Suprapubic skin (tissue), 4 donors: ENCODE measurements around the gene IL3RA. TPM values are rescaled to one million over a fixed set of nuclear protein-coding genes. Genes with fewer than 3 reads are reported as not detected.
"Not testable (repeated sequence)": the region's sequence is repeated elsewhere in the genome, so short reads cannot be mapped to it uniquely, and the experiment has no call there.

Experiments
- DNase-seq, 2 donors: peaks; one replicate each; pipeline ENCODE4 v3.0.0-alpha.2; 2019; ENCODE audit warnings: low spot score in 2 of 2
- H3K27ac ChIP-seq: fragments of 200-600 bp; sonication (generic); one replicate; pipeline ENCODE4 v1.5.1; 2019
- H3K27me3 ChIP-seq: fragments of 200-600 bp; sonication (generic); one replicate; pipeline ENCODE4 v1.5.1; 2019
- H3K36me3 ChIP-seq: fragments of 200-600 bp; sonication (generic); one replicate; pipeline ENCODE4 v1.5.1; 2019
- H3K4me1 ChIP-seq: fragments of 200-600 bp; sonication (generic); one replicate; pipeline ENCODE4 v1.5.1; 2019
- H3K4me3 ChIP-seq: fragments of 200-600 bp; sonication (generic); one replicate; pipeline ENCODE4 v1.5.1; 2019; ENCODE audit warnings: mild to moderate bottlenecking
- H3K9me3 ChIP-seq: fragments of 200-600 bp; sonication (generic); one replicate; pipeline ENCODE4 v1.5.1; 2019
- EP300 ChIP-seq: sonication (generic); formaldehyde crosslinking; IDR thresholded peaks from one replicate; pipeline ENCODE4 v1.6.1; 2017; ENCODE audit warnings: antibody characterized with exemption
- POLR2A ChIP-seq, 2 donors: fragments of 450-650 bp; IDR thresholded peaks; one replicate each; pipeline ENCODE4 v1.6.1; 2017; ENCODE audit warnings: antibody characterized with exemption in 2 of 2, mild to moderate bottlenecking in 2 of 2, moderate library complexity in 2 of 2
- POLR2AphosphoS5 ChIP-seq, 3 donors: sonication (generic); formaldehyde crosslinking; IDR thresholded peaks; one replicate each; pipeline ENCODE4 v1.6.1; 2017; ENCODE audit warnings: antibody characterized with exemption in 3 of 3
- WGBS: methylation state at CpG from one replicate; pipeline ENCODE4 v1.1.5; 2018; 5-methylcytosine and 5-hydroxymethylcytosine counted together
- total RNA-seq, 4 donors: library from RNA; depleted of rRNA; stranded (reverse); fragments of >200 nt; gene quantifications; one replicate each; pipeline ENCODE4 v1.1.0, GENCODE V29; 2016
- TF ChIP-seq, protein P1 (sequence below), 2 donors: fragments of 200-600 bp in 1 of 2; fragments of 450-650 bp in 1 of 2; sonication (generic) in 1 of 2; IDR thresholded peaks; one replicate each; pipeline ENCODE4 v1.5.1; 2016 to 2019; ENCODE audit warnings: antibody characterized with exemption in 2 of 2, mild to moderate bottlenecking in 1 of 2, moderate library complexity in 1 of 2

IL3RA gene
- total RNA-seq, 4 donors from 2014 or later: 2.2 to 9.0 (median 3.4) TPM

DNA sequence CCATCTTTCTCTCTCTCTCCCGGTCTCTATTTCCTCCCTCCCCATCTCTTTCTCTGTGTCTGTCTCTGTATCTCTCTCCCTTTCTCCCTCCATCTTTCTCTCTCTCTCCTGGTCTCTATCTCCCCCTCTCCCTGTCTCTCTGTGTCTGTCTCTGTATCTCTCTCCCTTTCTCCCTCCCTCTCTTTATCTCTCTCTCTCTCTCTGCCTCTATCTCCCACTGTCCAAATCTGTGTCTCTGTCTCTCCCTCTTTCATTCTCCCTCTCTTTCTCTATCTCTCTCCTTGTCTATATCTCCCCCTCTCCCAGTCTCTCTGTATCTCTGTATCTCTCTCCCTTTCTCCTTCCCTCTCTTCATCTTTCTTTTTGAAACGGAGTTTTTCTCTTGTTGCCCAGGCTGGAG, 23.6 kb downstream of the IL3RA start:
- peaks cover 43% of the 10 kb centered on the region for H3K36me3 ChIP-seq

DNA sequence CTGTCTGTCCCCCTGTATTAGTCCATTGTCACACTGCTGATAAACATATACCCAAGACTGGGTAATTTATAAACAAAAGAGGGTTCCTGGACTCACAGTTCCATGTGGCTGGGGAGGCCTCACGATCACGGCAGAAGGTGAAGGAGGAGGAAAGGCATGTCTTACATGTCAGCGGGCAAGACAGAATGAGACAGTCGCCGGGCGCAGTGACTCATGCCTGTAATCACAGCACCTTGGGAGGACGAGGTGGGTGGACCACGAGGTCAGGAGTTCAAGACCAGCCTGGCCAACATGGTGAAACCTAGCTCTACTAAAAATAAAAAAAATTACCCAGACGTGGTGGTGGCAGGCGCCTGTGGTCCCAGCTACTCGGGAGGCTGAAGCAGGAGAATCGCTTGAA, 24.7 kb downstream of the IL3RA start:
- H3K4me1 ChIP-seq: no peaks in the 10 kb centered on the region
- H3K27me3 ChIP-seq: no peaks in the 10 kb centered on the region
- WGBS: 76% methylated on average over 12 of the region's 12 CpGs
- H3K4me3 ChIP-seq: no peak overlapping the region
- H3K9me3 ChIP-seq: no peaks in the 10 kb centered on the region
- H3K36me3 ChIP-seq: peaks cover 43% of the 10 kb centered on the region
- no peak overlapping the region for H3K27ac ChIP-seq
- TF ChIP-seq POLR2A (IDR thresholded peaks at IDR 0.05): no peak
- no peak for DNase-seq

More for the DNA sequence above, 23.6 kb downstream of the IL3RA start:
- TF ChIP-seq POLR2AphosphoS5 (IDR thresholded peaks at IDR 0.05) (no peak), POLR2A (IDR thresholded peaks at IDR 0.05) (no peak), EP300 (no peak)
- TF ChIP-seq, protein P1, sequence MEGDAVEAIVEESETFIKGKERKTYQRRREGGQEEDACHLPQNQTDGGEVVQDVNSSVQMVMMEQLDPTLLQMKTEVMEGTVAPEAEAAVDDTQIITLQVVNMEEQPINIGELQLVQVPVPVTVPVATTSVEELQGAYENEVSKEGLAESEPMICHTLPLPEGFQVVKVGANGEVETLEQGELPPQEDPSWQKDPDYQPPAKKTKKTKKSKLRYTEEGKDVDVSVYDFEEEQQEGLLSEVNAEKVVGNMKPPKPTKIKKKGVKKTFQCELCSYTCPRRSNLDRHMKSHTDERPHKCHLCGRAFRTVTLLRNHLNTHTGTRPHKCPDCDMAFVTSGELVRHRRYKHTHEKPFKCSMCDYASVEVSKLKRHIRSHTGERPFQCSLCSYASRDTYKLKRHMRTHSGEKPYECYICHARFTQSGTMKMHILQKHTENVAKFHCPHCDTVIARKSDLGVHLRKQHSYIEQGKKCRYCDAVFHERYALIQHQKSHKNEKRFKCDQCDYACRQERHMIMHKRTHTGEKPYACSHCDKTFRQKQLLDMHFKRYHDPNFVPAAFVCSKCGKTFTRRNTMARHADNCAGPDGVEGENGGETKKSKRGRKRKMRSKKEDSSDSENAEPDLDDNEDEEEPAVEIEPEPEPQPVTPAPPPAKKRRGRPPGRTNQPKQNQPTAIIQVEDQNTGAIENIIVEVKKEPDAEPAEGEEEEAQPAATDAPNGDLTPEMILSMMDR (IDR thresholded peaks at IDR 0.05): no peak
- 87% methylated on average over 2 of the region's 2 CpGs for WGBS
- Histone ChIP-seq H3K27ac (no peak overlapping the region), H3K9me3 (no peaks in the 10 kb centered on the region), H3K27me3 (no peaks in the 10 kb centered on the region), H3K4me3 (no peak overlapping the region), H3K4me1 (no peaks in the 10 kb centered on the region)
- no peak for DNase-seq

DNA sequence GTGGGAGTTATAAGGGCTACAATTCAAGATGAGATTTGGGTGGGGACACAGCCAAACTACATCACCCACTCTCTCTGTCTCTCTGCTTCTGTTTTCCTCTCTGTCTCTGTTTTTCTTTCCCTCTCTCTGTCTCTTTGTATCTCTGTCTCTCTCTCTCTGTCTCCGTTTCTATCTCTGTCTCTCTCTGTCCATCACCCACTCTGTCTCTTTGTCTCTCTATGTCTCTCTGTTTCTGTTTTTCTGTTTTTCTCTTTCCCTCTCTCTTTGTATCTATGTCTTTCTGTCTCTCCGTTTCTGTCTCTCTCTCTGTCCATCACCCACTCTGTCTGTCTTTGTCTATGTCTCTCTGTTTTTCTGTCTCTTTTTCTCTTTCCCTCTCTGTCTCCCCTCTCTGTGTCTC, 25.3 kb downstream of the IL3RA start:
- H3K27me3 ChIP-seq: no peaks in the 10 kb centered on the region
- no peaks in the 10 kb centered on the region for H3K4me1 ChIP-seq
- DNase-seq: no peak
- TF ChIP-seq POLR2AphosphoS5 (IDR thresholded peaks at IDR 0.05): no peak
- no peak for TF ChIP-seq POLR2A (IDR thresholded peaks at IDR 0.05)
- TF ChIP-seq, protein P1 (IDR thresholded peaks at IDR 0.05): no peak
- TF ChIP-seq EP300: no peak
- no peak overlapping the region for H3K27ac ChIP-seq
- H3K4me3 ChIP-seq: no peak overlapping the region
- H3K9me3 ChIP-seq: no peaks in the 10 kb centered on the region
- 92% methylated on average over 2 of the region's 2 CpGs for WGBS
- peaks cover 43% of the 10 kb centered on the region for H3K36me3 ChIP-seq

DNA sequence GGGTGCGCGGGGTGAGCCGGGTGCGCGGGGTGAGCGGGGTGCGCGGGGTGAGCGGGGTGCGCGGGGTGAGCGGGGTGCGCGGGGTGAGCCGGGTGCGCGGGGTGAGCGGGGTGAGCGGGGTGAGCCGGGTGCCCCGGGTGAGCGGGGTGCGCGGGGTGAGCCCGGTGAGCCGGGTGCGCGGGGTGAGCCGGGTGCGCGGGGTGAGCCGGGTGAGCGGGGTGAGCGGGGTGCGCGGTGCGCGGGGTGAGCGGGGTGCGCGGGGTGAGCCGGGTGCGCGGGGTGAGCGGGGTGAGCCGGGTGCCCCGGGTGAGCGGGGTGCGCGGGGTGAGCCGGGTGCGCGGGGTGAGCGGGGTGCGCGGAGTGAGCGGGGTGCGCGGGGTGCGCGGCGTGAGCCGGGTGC, 29.8 kb downstream of the IL3RA start:
- not testable (repeated sequence) for H3K27me3 ChIP-seq, H3K9me3 ChIP-seq, H3K4me3 ChIP-seq, DNase-seq, H3K4me1 ChIP-seq, H3K27ac ChIP-seq
- H3K36me3 ChIP-seq: peaks cover 25% of the 10 kb centered on the region
- no CpG with 5 or more reads among the region's 63 CpGs for WGBS

DNA sequence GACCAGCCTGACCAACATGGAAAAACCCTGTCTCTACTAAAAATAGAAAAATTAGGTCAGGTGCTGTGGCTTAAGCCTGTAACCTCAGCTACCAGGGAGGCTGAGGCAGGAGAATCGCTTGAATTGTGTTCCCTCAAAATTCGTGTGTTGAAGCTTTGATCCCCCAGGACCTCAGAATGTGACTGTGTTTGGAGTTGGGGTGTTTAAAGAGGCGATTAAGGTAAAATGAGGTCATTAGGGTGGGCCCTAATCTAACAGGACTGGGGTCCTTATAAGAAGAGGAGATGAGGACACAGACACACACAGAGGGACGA, 31.8 kb downstream of the IL3RA start:
- WGBS: 75% methylated on average over 4 of the region's 4 CpGs
- no peak overlapping the region for H3K27ac ChIP-seq

DNA sequence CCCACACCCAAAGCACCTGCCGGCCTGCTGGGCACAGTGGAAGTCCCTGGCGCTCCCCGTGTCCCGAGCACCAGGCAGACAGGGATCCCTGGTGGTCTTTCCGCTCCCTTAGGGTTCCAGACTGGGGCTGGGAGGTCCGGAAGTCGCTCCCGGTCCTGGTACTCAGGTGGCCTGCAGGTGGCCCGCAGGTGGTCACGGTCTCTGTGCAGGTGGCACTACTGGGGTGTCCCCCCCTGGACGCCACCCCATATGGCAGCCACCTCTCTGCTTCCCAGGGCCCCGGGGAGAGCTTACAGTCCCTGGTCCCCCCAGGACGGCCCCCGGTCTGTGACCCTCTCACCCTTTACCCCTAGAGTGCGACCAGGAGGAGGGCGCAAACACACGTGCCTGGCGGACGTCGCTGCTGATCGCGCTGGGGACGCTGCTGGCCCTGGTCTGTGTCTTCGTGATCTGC, 41.7 kb downstream of the IL3RA start:
- TF ChIP-seq, protein P1 (IDR thresholded peaks at IDR 0.05): no peak
- Histone ChIP-seq H3K4me3 (no peak overlapping the region), H3K4me1 (no peaks in the 10 kb centered on the region), H3K27ac (no peak overlapping the region), H3K9me3 (no peaks in the 10 kb centered on the region), H3K27me3 (no peaks in the 10 kb centered on the region), H3K36me3 (peaks cover 8% of the 10 kb centered on the region)
- DNase-seq: no peak
- WGBS: 90% methylated on average over 23 of the region's 24 CpGs

More for the DNA sequence above, 31.8 kb downstream of the IL3RA start:
- no peak for DNase-seq
- Histone ChIP-seq H3K4me1 (no peaks in the 10 kb centered on the region), H3K9me3 (no peaks in the 10 kb centered on the region), H3K36me3 (peaks cover 23% of the 10 kb centered on the region), H3K27me3 (no peaks in the 10 kb centered on the region), H3K4me3 (no peak overlapping the region)
- TF ChIP-seq EP300: no peak
- TF ChIP-seq POLR2AphosphoS5 (IDR thresholded peaks at IDR 0.05): no peak
- TF ChIP-seq, protein P1 (IDR thresholded peaks at IDR 0.05): no peak
- no peak for TF ChIP-seq POLR2A (IDR thresholded peaks at IDR 0.05)
